HG03139 (cell line): ENCODE measurements around the gene HMCN2.
"Not testable (repeated sequence)": the region's sequence is repeated elsewhere in the genome, so short reads cannot be mapped to it uniquely, and the experiment has no call there.

Experiments
- ATAC-seq: cut with Tn5 transposase; IDR thresholded peaks from one replicate; pipeline ENCODE4 v1.9.1; 2021; ENCODE audit not compliant: unreplicated experiment

The HMCN2 gene

DNA sequence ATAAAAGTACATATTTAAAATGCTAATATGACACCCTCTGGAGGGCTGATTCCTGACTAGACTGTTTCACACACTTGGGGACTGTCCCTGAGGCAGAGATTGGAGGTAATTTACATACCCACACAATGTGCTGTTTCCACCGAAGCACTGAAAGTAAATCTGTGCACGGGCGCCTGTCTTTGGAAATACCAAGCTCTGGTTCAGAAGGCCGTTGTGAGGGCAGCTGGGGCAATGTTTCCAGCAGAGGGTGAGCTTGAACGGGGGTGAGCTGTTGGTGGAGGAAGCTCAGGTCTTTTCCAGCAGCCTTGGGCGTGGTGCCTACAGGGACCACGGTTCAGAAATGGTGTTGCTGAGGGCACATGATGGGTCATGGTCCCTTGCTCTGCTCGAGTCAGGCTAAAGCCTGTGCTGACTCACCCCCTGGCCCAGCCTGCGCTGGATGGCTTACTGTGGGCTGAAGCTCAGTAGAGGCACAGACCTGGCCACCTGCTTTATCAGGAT, 25.8 kb upstream of the HMCN2 start:
- no peak for ATAC-seq

DNA sequence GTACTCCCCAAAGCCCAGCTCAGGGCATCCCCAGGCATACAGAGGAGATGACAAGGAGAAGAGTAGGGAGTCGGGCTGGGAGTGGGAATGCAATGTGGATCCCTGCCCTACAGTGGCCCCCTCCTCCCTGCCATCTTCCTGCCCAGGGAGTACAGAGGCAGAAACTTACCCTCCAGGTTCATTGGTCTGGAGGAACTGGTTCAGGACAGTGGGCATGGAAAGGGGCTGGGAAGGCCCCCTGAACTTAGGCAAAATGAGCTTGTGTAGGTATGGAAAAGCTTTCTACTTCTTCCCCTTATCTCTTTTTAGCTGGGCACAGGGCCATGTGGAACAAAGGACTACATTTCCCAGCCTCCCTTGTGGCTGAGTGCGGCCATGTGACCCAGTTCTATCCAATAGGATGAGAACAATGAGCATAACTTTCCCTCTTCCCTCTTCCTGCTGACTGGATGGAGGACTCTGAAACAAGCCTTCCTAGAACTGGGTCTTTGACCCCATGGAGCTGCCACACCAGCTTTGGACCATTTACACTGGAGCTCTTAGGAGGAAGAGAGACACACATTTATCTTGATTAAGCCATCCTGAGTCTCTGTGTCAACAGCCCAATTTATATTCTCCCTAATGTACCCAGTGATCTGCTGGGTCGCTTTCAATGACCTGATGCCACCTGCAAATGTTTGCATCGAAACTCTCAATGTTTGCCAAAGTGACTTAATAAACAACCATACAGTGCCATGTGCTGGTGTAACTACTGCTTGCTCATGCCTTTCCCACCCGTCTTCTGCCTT, 25.0 kb upstream of the HMCN2 start:
- ATAC-seq = no peak

DNA sequence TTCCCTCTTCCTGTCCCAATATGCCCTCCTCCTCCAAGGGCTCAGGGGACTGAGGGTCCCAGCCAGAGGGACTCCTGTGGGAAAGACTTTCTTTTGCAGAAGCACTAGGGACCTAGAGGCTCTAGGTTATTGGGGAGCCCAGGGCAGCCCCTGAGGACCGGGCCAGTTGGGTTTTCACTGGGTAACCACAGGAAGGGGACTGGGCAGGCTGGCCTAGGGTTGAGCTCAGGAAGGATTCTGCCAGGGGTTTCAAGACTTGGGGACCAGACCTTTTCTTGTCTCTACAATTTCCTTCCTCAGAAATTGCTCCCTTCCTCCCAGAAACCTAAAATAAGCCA, 24.4 kb upstream of the HMCN2 start:
- ATAC-seq = no peak

DNA sequence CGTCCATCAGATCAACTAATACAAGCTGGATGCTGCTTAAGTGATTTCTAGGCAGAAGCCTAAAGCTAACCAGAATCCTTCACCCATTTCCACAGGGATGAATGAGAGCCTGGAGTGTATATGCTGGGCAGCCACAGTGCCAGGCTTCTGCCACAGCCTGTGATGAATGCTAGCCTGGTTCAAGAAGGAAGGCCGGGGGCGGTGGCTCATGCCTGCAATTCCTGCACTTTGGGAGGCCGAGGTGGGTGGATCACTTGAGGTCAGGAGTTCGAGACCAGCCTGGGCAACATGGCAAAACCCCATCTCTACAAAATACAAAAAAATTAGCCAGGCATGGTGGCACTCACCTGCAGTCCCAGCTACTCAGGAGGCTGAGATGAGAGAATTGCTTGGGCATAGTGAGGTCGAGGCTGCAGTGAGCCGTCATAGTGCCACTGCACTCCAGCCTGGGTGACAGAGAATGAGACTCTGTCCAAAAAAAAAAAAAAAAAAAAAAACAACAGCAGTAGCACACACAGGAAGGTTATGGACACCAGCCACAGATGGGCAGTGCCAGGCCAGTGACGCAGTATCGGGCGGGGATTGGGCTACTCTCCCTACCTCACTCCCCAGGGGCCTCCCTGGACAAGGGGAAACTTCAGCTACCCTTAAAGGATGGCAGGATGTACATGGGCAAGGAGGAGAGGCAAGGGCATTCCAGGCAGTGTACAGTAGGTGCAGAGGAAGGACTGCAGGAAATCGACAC, 23.1 kb upstream of the HMCN2 start:
- no peak for ATAC-seq

DNA sequence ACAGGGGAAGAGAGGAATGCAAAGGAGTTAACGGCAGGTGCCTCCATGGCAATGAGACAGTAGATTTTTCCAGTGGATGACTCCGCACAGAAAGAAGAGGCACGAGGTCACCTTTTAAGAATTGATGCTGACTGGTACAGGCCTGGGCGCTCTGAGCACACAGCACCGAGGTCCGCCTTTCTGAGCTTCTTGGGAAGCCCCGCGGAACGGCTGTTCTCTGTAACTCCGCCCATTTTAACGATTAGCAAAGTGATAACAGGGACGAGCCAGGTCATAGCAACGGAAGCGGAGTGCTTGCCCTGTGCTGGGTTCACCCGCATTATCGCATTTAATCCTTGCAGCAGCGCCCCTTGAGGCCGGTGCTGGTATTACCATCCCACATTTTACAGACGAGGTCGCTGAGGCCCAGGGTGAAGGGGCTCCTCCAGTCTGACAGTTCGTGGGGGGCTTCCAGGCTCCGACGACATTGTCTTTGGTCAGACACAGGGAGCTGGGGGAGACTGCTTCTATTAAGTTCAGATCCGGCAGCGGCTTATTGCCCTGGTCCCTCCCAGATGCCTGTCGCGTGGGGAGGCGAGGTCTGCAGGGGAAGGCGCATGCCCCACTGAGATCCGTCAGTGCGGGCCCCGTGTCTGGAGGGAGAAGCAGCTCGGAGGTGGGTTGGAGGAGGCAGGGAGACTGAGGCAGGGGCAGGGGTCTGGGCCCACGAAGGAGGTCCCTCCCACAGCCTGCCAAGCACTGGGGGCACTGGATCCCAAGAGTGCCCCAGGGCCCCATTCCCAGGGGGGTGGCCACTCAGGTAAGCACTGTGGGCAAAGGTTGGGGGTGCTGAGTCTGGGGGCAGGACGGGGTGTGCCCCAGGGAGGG, 22.3 kb upstream of the HMCN2 start:
- ATAC-seq = no peak

DNA sequence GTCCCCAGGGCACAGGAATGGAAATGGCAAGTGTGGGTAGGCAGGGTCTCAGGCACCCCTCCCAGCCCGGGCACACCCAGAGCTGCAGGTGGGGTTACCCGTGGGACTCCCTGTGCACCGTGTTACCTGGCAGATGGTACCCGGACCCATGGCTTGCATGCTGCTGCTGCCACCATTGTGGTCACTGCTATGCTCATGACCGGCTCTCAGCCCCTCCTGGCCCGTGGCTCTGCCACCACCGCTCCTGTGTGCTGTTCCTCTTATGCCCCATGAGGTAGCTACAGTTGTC, 21.7 kb upstream of the HMCN2 start:
- no peak for ATAC-seq

DNA sequence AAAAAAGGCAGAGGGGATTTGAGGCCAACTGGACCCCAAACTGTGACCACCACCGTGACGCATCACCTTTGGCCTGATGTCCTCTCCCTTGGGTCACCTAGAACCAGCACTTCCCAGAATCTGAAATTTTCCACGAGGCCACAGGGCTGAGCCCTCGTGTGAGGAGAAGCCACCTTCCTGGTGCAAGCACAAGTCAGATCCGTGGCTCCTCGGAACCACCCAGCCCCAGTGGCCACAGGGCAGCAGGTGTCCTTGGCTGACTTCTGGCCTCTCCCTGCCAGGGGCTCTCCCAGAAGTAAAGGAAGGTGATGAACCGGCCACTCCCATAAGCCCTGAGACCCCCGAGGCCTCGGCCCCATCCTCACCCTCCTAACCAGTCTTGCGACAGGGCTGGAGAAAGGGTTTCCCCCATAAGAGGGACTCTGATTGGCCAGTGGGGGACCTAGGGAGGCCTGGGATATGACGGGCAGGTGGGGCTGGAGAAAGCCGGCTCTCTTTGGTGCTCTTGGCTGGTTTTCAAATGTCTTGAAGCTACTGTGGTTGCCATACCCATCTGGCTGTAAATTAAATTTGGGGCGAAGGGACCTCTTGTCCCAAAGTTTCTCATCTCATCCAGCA, 20.9 kb upstream of the HMCN2 start:
- no peak for ATAC-seq

DNA sequence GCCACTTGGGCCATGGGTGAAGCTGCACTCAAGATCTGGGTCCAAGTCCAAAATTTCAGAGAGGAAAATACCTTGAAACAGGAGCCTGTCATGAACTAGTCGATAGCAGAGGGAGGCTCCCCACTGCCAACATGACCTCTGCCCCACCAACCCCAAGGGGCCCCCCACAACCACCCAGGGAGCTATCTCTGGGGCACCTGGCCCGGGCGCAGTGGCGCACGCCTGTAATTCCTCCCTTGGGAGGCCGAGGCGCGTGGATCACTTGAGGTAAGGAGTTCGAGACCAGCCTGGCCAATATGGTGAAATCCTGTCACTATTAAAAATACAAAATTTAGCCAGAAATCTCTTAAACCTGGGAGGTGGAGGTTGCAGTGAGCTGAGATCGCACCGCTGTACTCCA, 20.1 kb upstream of the HMCN2 start:
- no peak for ATAC-seq

DNA sequence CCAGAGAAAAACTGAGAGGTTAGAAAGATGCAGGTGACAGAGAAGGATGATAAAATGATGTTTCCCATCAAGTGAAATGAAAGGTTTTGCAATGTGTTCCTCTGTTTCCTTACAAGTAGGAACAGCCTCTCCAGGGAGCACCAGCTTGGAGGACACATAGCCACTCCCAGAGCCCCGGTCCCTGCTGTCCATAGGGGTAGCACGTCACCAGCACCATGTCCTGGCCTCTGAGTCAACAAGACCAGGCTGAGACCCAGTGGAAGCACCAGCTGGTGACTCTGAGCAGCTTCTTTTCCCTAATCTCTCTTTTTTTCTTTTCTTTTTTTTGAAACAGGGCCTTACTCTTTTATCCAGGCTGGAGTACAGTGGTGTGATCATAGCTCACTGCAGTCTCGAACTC, 19.4 kb upstream of the HMCN2 start:
- no peak for ATAC-seq

DNA sequence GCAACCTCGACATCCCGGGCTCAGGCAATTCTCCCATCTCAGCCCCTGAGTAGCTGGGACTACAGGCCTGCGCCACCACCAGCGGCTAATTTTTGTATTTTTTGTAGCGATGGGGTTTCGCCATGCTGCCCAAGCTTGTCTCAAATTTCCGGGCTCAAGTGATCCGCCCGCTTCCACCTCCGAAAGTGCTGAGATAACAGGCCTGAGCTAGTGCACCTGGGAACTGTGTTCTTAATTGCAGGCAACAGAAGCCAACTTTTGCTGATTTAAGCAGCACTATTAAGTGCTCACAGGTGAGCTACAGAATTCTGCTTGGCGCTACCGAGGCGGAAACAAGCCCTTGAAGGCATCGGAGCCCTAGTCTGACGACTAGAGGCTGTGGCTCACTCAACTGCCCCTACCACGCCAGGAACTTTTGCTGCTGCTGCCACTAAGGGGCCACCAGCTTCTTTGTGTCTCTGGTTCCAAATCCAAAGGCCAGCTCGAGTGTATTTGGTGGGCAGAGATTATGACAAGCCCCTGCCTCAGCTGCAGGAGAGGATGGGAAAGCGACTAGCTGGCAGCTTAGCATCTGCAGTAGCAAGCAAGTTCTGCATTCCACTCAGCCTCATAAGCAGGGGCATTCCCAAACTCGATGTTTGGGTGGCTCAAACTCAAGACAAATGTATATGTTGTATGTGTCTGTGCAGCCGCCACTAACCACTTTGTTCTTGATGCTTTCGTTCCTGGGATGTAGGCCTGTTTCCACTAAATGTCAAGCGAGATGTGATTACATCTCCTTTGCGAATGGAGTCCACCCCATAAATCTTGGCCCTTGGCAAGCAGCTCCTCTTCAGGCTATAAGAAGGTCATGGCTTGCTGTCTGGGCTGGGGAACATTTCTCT, 10.6 kb upstream of the HMCN2 start:
- ATAC-seq = no peak

DNA sequence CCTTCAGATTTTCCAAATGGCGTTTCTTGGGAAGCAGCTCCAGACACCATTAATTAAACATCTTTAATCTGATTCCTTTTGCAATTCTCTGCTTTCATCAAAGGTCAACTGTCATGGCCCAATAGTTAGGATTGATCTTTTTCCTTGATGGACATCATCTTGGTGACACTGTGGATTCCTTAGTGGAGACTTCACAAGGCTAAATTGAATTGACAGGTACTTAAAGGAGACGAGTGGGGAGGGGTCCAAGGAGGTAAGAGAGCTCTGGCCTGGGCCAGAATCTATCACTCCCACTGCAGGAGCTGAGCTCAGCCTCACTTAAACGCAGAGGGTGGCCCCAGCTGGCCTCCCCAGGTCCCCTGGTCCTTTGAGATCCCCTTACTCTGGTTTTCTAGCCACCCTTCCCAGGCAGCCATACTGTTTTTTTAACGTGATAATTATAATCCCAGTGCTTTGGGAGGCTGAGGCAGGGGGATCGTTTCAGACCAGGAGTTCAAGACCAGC, 9.9 kb upstream of the HMCN2 start:
- ATAC-seq = no peak

DNA sequence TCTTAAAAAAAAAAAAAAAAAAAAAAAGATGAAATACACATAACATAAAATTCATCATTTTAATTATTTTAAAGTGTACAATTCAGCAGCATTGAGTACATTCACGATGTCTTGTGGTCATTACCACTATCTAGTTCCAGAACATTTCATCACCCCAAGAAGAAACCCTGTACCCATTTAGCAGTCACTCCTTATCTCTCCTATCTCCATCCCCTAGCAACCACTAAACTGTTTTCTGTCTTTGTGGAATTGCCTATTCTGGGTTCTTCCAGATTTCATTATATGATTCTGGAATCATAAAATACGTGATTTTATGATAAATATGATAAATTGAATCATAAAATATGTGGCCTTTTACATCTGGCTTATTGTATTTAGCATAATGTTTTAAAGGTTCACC, 8.9 kb upstream of the HMCN2 start:
- ATAC-seq = no peak

DNA sequence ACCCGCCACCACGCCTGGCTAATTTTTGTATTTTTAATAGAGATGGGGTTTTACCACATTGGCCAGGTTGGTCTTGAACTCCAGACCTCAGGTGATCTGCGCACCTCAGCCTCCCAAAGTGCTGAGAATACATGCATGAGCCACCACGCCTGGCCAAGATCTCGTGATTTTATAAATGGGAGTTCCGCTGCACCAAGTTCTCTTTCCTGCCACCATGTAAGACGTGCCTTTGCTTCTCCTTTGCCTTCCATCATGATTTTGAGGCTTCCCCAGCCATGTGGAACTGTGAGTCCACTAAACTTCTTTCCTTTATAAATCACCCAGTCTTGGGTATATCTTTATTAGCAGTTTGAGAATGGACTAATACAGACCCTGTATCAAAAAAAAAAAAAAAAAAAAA, 7.4 kb upstream of the HMCN2 start:
- not testable (repeated sequence) for ATAC-seq

DNA sequence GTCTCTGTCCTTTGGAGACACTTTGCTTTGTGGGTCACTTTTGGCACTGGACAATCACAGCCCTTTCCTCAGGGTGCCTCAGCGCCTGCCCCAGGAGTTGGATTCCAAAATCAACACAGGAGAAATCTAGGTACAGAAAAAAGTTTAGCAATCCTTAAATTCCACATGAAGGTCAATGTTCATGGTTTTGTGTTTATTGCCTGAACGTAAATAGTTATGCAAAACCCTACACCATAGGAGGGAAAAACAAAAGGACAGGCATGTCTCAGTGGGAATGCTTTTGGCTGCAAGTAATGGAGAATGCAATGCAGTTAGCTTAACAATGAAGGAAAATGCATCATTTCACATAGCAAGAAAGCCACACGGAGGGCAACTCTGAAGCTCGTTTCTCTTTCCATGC, 6.5 kb upstream of the HMCN2 start:
- no peak for ATAC-seq

DNA sequence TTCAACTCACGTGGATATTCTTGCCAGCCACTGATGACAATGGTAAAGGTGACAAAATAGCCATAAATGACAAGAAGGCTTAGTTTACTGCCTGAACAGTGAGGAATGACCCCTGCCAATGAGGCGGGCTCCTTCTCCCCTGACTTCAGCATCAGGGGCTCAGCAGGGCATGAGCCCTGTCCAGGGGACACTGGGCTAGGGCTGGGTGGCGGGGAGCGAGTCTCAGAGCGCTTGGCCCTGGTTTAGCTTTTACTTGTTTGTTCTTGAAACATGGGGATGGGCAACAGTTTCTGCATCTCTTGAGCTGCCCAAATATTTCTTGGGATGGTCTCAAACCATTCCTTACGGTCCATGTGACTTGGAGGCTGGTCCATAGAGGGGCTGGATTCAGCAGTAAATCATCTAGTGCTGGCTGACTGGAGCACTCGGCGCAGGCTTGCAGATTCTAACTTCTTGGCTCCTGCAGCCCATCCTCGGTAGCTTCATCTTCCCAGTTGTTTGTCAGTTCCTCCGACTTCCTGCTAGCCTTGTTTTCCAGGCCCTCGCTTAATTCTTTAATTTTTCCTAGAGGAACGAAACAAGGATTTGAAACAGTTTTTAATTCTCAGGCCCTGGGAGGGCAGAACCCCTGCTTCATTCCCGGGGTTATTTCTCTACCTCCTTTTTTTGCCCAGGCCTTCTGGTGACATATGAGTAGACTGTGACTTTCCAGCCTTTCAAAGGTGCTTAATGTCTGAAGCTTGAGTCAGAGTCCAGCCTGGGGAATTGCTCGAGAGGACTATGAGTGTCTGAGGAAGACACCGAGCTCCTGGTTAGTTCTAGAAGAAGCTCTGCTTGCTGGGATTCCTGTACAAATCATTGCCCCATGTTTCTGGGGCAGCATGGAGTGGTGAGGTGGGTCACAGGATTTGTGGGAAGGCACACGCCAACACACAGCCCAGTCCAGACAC, 4.5 kb upstream of the HMCN2 start:
- no peak for ATAC-seq

DNA sequence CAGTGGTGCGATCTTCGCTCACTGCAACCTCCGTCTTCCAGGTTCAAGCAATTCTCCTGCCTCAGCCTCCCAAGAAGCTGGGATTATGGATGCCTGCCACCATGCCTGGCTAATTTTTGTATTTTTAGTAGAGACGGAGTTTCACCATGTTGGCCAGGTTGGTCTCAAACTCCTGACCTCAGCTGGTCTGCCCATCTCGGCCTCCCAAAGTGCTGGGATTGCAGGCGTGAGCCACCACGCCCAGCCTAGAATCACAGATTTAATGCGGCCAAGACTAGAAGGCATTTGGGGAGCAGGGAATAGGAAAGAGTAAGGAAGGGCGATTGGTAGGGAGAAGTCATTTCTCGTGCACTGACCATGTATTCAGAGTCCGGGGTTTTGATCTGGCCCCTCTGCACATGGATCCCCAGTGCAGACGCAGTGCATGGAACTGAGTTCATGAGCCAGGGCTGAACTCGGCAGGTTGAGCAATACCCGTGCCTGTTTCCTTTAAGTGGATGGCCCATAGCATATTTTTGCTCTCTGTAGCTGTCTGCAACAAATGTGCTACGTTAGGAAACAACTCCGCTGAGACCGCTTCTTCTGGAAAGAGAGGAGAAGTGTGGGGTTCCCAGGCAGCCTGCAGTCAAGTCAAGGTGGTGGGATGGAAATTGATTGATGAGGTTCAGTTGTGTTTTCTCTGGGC, 3.4 kb upstream of the HMCN2 start:
- no peak for ATAC-seq

DNA sequence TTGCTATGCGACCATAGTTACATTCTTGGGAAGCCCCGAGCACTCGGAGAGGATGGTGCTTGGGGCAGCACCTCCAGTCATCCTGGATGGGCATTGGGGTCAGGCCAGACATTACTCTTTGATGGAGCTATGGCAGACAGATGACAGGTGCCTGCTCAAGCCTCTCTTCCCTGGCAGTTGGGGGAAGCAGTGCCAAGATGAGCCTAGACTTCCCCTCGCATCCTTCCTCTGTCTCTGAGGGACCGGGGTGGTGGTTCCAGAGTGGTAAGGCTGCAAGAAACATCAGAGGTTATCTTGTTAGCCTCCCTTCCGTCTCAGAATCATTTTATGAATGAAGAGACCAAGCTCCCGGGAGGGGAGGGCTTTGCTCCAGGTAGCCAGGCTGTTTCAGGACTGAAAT, 2.8 kb upstream of the HMCN2 start:
- no peak for ATAC-seq

DNA sequence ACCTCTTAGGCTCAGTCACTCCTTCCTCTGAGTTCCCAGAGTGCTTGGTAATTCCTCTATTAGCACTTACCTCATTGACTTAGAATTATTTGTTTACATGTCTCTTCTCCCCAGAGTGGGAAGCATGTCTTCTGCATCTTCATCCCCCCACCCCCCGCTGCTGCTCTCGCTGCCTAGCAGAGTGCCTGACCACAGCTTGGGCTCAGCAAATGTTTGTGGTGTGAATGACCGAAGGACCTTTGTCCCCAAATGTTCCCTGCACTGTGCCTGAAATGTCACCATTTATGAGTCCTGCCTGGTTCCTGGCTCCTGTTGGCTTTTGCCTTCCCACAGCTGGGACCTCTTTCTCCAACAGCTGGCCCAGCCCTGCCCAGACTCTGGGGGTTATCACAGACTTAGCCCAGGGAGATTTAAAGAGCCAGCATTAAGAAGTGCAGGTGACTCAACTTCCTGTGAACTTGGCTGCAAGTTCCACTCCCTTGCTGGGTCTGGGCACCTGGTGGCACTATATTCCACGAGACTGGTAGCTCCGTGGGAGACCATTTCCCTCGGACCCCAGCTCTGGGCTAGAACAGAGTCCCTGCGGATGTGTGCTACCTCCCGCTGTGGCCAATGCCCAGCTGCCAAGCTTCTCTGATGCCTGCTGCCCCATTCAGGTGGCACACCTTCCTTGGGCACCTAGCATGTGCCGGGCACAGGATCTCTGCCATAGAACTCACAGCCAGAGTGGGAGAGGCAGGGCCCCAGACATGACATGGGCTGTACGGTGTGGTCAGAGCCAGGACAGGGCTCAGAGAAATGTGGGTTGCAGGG, 1.8 kb upstream of the HMCN2 start:
- no peak for ATAC-seq
